ENCODE measurements around the gene TMCC2.
"Not testable (repeated sequence)": the region's sequence is repeated elsewhere in the genome, so short reads cannot be mapped to it uniquely, and the experiment has no call there.

Gene TMCC2

GRCh38 chr1:205280666-205281395 lies 53.1 kb downstream of the TMCC2 start:
- H3K9me3 ChIP-seq (ENCODE audit: control insufficient read depth, low read length); H3K27ac ChIP-seq (ENCODE audit: low read depth, low read length, severe bottlenecking); H3K36me3 ChIP-seq (ENCODE audit: control insufficient read depth, insufficient read depth, low read length); H3K4me3 ChIP-seq (ENCODE audit: extremely low read depth, insufficient read depth, low read length, poor library complexity, severe bottlenecking): not testable (repeated sequence)
- H3K4me1 ChIP-seq (ENCODE audit: control insufficient read depth, insufficient read depth, low read length, poor library complexity, severe bottlenecking), result peaks cover 38% of the 10 kb centered on the region
- WGBS, 2 experiments (ENCODE audit: insufficient coverage in 2 of 2), result 91 to 96% methylated on average over 5 to 7 of the region's 10 CpGs

GRCh38 chr1:205283270-205284147 lies 55.8 kb downstream of the TMCC2 start:
- no peaks in the 10 kb centered on the region for H3K9me3 ChIP-seq (ENCODE audit: control insufficient read depth, low read length)
- H3K4me3 ChIP-seq (ENCODE audit: extremely low read depth, insufficient read depth, low read length, poor library complexity, severe bottlenecking), result no peak overlapping the region
- H3K4me1 ChIP-seq (ENCODE audit: control insufficient read depth, insufficient read depth, low read length, poor library complexity, severe bottlenecking), result peaks cover 57% of the 10 kb centered on the region
- peak overlapping the region; percentile 93 for H3K27ac ChIP-seq (ENCODE audit: low read depth, low read length, severe bottlenecking)
- WGBS, 2 experiments (ENCODE audit: insufficient coverage in 2 of 2), result 79 to 86% methylated on average over 10 to 13 of the region's 15 CpGs
- no peaks in the 10 kb centered on the region for H3K36me3 ChIP-seq (ENCODE audit: control insufficient read depth, insufficient read depth, low read length)

DNA sequence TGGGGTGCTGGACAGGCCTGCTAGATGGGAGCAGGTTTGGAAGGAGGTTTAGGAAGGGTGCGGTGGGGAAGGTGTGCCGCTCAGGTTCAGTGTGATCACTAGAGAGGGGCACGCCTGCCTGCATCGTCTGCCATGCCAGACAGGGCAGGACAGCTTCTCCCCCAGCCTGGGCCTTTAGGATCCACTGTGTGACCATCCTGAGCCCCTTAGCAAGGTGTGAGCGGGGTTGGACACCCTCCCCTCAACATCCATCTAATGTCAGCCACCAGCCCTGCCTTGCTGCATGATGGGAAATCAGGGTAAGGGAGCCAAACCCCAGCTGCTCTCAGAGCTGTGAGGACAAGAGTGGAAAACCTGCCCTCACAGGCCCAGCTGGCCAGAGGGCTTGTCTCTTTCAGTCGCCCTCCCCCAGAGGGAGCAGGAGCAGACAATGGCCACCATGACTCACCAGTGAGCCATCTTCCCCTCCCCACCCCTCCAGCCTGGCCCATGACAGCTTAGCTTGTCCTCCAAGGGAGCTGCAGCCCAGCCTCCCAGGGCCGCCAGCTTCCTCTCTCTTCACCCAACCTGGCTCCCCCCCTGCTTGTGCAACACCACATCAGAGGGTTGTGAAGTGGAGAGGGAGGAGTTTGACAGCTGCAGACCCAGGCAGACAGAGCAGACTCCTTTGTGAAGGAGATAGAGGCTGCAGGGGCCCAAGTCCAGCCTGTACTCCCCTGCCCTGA lies 56.8 kb downstream of the TMCC2 start:
- Histone ChIP-seq H3K4me1 (ENCODE audit: control insufficient read depth, insufficient read depth, low read length, poor library complexity, severe bottlenecking) (peaks cover 57% of the 10 kb centered on the region), H3K9me3 (ENCODE audit: control insufficient read depth, low read length) (no peaks in the 10 kb centered on the region), H3K27ac (ENCODE audit: low read depth, low read length, severe bottlenecking) (peak overlapping the region; percentile 93)

DNA sequence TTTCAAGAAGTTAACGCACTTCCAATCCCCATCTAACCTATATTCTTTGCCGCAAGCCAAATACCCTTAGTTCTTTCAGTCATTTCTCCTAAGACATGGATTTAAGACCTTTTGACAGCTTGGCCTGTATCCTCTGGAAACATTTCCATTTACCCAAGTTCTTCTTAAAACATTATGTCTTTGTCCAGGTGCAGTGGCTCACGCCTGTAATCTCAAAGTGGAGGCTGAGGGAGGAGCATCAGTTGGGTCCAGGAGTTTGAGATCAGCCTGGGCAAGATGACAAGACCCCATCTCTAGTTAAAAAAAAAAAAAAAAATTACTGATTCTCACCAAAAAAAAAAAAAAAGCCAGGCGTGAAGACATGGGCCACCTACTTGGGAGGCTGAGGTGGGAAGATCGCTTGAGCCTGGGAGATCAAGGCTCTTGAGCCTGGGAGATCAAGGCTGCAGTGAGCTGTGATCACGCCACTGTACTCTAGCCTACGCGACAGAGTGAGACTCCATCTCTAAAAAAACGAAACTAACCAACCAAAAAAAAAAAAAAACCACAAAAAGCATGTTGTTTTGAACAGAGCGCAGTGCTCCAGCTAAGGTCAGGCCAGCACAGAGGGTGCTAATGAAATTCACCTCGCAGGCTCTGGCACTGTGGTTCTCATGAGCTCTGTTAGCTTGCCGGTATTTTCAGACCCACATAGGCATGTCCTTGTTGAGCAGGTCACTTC lies 57.8 kb downstream of the TMCC2 start:
- no peaks in the 10 kb centered on the region for H3K9me3 ChIP-seq (ENCODE audit: control insufficient read depth, low read length)
- H3K36me3 ChIP-seq (ENCODE audit: control insufficient read depth, insufficient read depth, low read length), result no peaks in the 10 kb centered on the region
- no peak overlapping the region for H3K4me3 ChIP-seq (ENCODE audit: extremely low read depth, insufficient read depth, low read length, poor library complexity, severe bottlenecking)
- H3K27ac ChIP-seq (ENCODE audit: low read depth, low read length, severe bottlenecking), result peak overlapping the region; percentile 93
- peaks cover 57% of the 10 kb centered on the region for H3K4me1 ChIP-seq (ENCODE audit: control insufficient read depth, insufficient read depth, low read length, poor library complexity, severe bottlenecking)
- WGBS, 2 experiments (ENCODE audit: insufficient coverage in 2 of 2), result 55 to 57% methylated on average over 8 to 9 of the region's 12 CpGs

More for the DNA sequence above, 56.8 kb downstream of the TMCC2 start:
- 58 to 59% methylated on average over 5 of the region's 7 CpGs for WGBS, 2 experiments (ENCODE audit: insufficient coverage in 2 of 2)
- Histone ChIP-seq H3K36me3 (ENCODE audit: control insufficient read depth, insufficient read depth, low read length) (no peaks in the 10 kb centered on the region), H3K4me3 (ENCODE audit: extremely low read depth, insufficient read depth, low read length, poor library complexity, severe bottlenecking) (no peak overlapping the region)

GRCh38 chr1:205286335-205286950 lies 58.7 kb downstream of the TMCC2 start:
- Histone ChIP-seq H3K36me3 (ENCODE audit: control insufficient read depth, insufficient read depth, low read length) (no peaks in the 10 kb centered on the region), H3K4me1 (ENCODE audit: control insufficient read depth, insufficient read depth, low read length, poor library complexity, severe bottlenecking) (peaks cover 57% of the 10 kb centered on the region), H3K9me3 (ENCODE audit: control insufficient read depth, low read length) (no peaks in the 10 kb centered on the region), H3K27ac (ENCODE audit: low read depth, low read length, severe bottlenecking) (peak overlapping the region; percentile 93), H3K4me3 (ENCODE audit: extremely low read depth, insufficient read depth, low read length, poor library complexity, severe bottlenecking) (no peak overlapping the region)
- WGBS, 2 experiments (ENCODE audit: insufficient coverage in 2 of 2), result 81 to 92% methylated on average over 3 to 9 of the region's 9 CpGs

- Histone ChIP-seq H3K27ac (ENCODE audit: low read depth, low read length, severe bottlenecking) (peak overlapping the region; percentile 41), H3K4me1 (ENCODE audit: control insufficient read depth, insufficient read depth, low read length, poor library complexity, severe bottlenecking) (peaks cover 56% of the 10 kb centered on the region), H3K36me3 (ENCODE audit: control insufficient read depth, insufficient read depth, low read length) (no peaks in the 10 kb centered on the region), H3K4me3 (ENCODE audit: extremely low read depth, insufficient read depth, low read length, poor library complexity, severe bottlenecking) (no peak overlapping the region), H3K9me3 (ENCODE audit: control insufficient read depth, low read length) (no peaks in the 10 kb centered on the region)
- WGBS, 2 experiments (ENCODE audit: insufficient coverage in 2 of 2), result 100% methylated on average over 1 to 3 of the region's 3 CpGs
These were observed 59.3 kb downstream of the TMCC2 start for GRCh38 chr1:205287076-205287475.

DNA sequence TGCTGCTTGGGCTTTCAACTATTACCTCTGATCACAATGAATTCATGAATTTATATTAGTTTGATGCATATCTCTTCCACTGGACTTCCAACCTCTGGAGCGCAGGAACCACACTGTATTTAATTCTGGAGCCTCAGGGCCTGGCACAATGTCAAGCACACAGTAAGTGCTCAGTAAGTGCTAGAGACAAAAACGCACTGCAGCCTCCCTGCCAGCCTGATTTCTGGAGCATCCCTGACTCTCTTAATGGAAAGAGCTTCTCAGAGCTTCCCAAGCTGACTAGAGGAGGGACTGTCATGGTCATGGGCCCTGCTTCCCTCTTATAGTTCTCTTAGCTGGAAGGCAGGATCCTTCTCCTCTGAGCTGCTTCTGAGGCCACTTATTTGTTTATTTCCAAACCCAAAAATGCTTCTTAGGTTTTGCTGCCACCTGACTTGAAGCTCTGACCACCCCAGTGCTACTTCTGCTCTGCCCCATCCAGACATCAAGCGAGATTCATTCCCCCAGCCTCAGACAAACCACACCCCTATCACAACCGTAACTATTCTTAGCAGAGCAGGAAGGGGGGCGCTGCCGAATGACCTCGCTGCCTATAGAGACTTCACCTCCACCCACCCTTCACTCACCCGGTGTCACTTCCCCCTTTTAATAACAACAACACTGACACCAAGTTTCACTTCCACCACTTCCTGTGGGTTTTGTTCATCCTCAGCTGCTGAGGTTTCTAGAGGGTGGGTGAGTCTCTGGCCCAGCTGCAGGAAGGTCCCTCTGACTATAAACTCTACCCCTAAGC lies 60.2 kb downstream of the TMCC2 start:
- peak overlapping the region; percentile 50 for H3K27ac ChIP-seq (ENCODE audit: low read depth, low read length, severe bottlenecking)
- no peaks in the 10 kb centered on the region for H3K36me3 ChIP-seq (ENCODE audit: control insufficient read depth, insufficient read depth, low read length)
- peaks cover 55% of the 10 kb centered on the region for H3K4me1 ChIP-seq (ENCODE audit: control insufficient read depth, insufficient read depth, low read length, poor library complexity, severe bottlenecking)
- H3K9me3 ChIP-seq (ENCODE audit: control insufficient read depth, low read length), result no peaks in the 10 kb centered on the region
- H3K4me3 ChIP-seq (ENCODE audit: extremely low read depth, insufficient read depth, low read length, poor library complexity, severe bottlenecking), result no peak overlapping the region
- WGBS, 2 experiments (ENCODE audit: insufficient coverage in 2 of 2), result 55 to 59% methylated on average over 3 to 5 of the region's 8 CpGs

- Histone ChIP-seq H3K4me3 (ENCODE audit: extremely low read depth, insufficient read depth, low read length, poor library complexity, severe bottlenecking) (no peak overlapping the region), H3K4me1 (ENCODE audit: control insufficient read depth, insufficient read depth, low read length, poor library complexity, severe bottlenecking) (peaks cover 57% of the 10 kb centered on the region), H3K36me3 (ENCODE audit: control insufficient read depth, insufficient read depth, low read length) (no peaks in the 10 kb centered on the region), H3K9me3 (ENCODE audit: control insufficient read depth, low read length) (no peaks in the 10 kb centered on the region), H3K27ac (ENCODE audit: low read depth, low read length, severe bottlenecking) (no peak overlapping the region)
- WGBS, 2 experiments (ENCODE audit: insufficient coverage in 2 of 2), result 93 to 97% methylated on average over 5 of the region's 6 CpGs
These were observed 63.9 kb downstream of the TMCC2 start for GRCh38 chr1:205291596-205291995.

DNA sequence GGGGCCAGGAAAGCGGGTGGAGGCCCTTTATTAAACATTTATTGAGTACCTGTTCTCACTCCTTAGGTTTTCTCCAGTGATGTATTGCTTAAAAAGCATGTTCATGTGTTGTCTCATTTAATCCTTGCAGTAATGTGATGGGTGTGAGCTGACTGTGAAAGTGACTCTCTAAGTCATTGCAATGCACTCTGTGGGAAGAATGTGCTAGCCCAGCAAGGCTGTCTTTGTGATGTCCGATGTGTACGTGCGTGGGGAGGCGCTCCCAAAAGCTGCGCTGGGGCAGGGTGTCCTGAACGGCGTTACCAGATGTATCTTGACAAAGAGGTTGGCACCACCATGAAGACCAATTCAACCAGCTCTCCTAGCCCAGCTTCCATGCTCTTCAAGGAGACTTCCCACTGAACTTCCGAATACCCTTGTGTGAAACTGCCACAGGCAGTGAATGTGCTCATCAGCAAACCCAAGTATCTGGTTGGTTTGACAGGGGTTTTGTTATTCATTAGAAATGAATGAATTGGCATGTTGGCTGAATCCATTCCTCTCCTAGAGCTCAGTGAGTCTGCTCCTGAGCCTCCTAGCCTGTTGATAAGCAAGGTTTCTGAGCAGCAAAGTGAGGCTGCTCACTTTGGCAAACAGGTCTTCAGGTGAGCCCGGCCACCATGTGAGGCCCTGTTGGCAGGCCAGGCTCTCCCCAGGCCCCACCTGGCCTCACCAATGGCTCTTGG lies 65.8 kb downstream of the TMCC2 start:
- H3K4me3 ChIP-seq (ENCODE audit: extremely low read depth, insufficient read depth, low read length, poor library complexity, severe bottlenecking), result no peak overlapping the region
- no peaks in the 10 kb centered on the region for H3K36me3 ChIP-seq (ENCODE audit: control insufficient read depth, insufficient read depth, low read length)
- peaks cover 57% of the 10 kb centered on the region for H3K4me1 ChIP-seq (ENCODE audit: control insufficient read depth, insufficient read depth, low read length, poor library complexity, severe bottlenecking)
- H3K27ac ChIP-seq (ENCODE audit: low read depth, low read length, severe bottlenecking), result peak overlapping the region; percentile 98
- no peaks in the 10 kb centered on the region for H3K9me3 ChIP-seq (ENCODE audit: control insufficient read depth, low read length)
- 85% methylated on average over 8 to 9 of the region's 10 CpGs for WGBS, 2 experiments (ENCODE audit: insufficient coverage in 2 of 2)

Data from mesodermal cell (in vitro differentiated cells).